PC-3 (cell line): ENCODE results near the gene ALPK1. TPM values are rescaled to one million over a fixed set of nuclear protein-coding genes. Genes with fewer than 3 reads are reported as not detected.

ENCODE experiments used
- ATAC-seq: fragments of 200-7000 bp; cut with Tn5 transposase; 2 replicates; pipeline ENCODE4 v1.9.1; 2020; ENCODE audit warnings: mild to moderate bottlenecking, moderate library complexity
- BruUV-seq: library from RNA; stranded (reverse); fragments of 400-500 nt; replicated peaks from 2 replicates; lab custom pipeline; 2021; lab: Mats Ljungman, UMichigan
- CTCF ChIA-PET: fragments of 300-600 bp; sonication (Branson Sonifier 250); formaldehyde crosslinking; loops from one replicate; lab custom pipeline; 2022; ENCODE audit warnings: antibody characterized with exemption; lab: Charles Lee
- POLR2A ChIA-PET: fragments of 300-600 bp; sonication (Branson Sonifier 250); formaldehyde crosslinking; loops from one replicate; lab custom pipeline; 2022; ENCODE audit warnings: antibody characterized with exemption; ENCODE audit not compliant: unreplicated experiment; lab: Charles Lee
- DNase-seq: peaks from one replicate; pipeline ENCODE4 v3.0.0-alpha.2; 2015
- H2AFZ ChIP-seq: fragments of 300-600 bp; sonication (generic); 2 replicates; pipeline ENCODE4 v1.6.0; 2016; ENCODE audit warnings: antibody characterized with exemption, low read length
- H3F3A ChIP-seq: fragments of 300-600 bp; sonication (generic); one replicate; pipeline ENCODE4 v1.6.0; 2017; ENCODE audit warnings: antibody characterized with exemption, low read length, control low read depth, mild to moderate bottlenecking; ENCODE audit not compliant: unreplicated experiment
- H3K27ac ChIP-seq: fragments of 300-600 bp; sonication (generic); 2 replicates; pipeline ENCODE4 v1.5.1; 2016; ENCODE audit warnings: mild to moderate bottlenecking, low read length
- H3K27me3 ChIP-seq: fragments of 300-600 bp; sonication (generic); 2 replicates; pipeline ENCODE4 v1.6.1; 2016; ENCODE audit warnings: low read length, mixed read lengths
- H3K36me3 ChIP-seq: fragments of 300-600 bp; sonication (generic); 2 replicates; pipeline ENCODE4 v1.6.1; 2016; ENCODE audit warnings: low read depth, mixed run types, low read length, mixed read lengths
- H3K4me1 ChIP-seq: fragments of 300-600 bp; sonication (generic); 2 replicates; pipeline ENCODE4 v1.5.1; 2016; ENCODE audit warnings: low read length; ENCODE audit not compliant: insufficient read depth
- H3K4me2 ChIP-seq: fragments of 300-600 bp; sonication (generic); 2 replicates; pipeline ENCODE4 v1.6.0; 2016; ENCODE audit warnings: low read length
- H3K4me3 ChIP-seq: fragments of 300-600 bp; sonication (generic); 2 replicates; pipeline ENCODE4 v1.5.1; 2016; ENCODE audit warnings: mild to moderate bottlenecking, low read length, mixed read lengths
- H3K79me2 ChIP-seq: fragments of 300-600 bp; sonication (generic); 2 replicates; pipeline ENCODE4 v1.6.1; 2017; ENCODE audit warnings: low read length, mixed read lengths
- H3K9ac ChIP-seq: fragments of 300-600 bp; sonication (generic); 2 replicates; pipeline ENCODE4 v1.6.0; 2016; ENCODE audit warnings: mild to moderate bottlenecking, low read length
- H3K9me2 ChIP-seq: fragments of 300-600 bp; sonication (generic); replicated peaks from 2 replicates; pipeline ENCODE4 v1.6.1; 2016; ENCODE audit warnings: mixed run types, low read length, mixed read lengths
- H3K9me3 ChIP-seq: fragments of 300-600 bp; sonication (generic); 2 replicates; pipeline ENCODE4 v1.6.1; 2016; ENCODE audit warnings: low read length, mixed read lengths
- H4K20me1 ChIP-seq: fragments of 300-600 bp; sonication (generic); 2 replicates; pipeline ENCODE4 v1.6.1; 2016; ENCODE audit warnings: low read length, mixed read lengths
- CTCF ChIP-seq: fragments of 300-600 bp; sonication (generic); conservative IDR thresholded peaks from 2 replicates; pipeline ENCODE4 v1.5.1; 2017; ENCODE audit warnings: antibody characterized with exemption, low read depth, mild to moderate bottlenecking, low read length
- EZH2 ChIP-seq: fragments of 300-600 bp; sonication (generic); IDR thresholded peaks from one replicate; pipeline ENCODE4 v1.6.1; 2017; ENCODE audit warnings: antibody characterized with exemption, mild to moderate bottlenecking, low read length; ENCODE audit not compliant: unreplicated experiment
- EZH2phosphoT487 ChIP-seq: fragments of 300-600 bp; sonication (generic); IDR thresholded peaks from 2 replicates; pipeline ENCODE4 v1.6.1; 2018; ENCODE audit warnings: mild to moderate bottlenecking, antibody characterized with exemption, low read length, borderline replicate concordance
- intact Hi-C: fragments of 100-400 bp; cut with micrococcal nuclease; formaldehyde crosslinking; loops from 2 replicates; pipeline ENCODE4 v1.9.0; 2023
- total RNA-seq: library from RNA; depleted of rRNA; stranded (reverse); fragments of >200 nt; gene quantifications from 2 replicates; pipeline ENCODE4 v1.2.3, GENCODE V29; 2014

The ALPK1 gene
- total RNA-seq, 1 experiment from 2014 or later = 4.2 TPM

- Histone ChIP-seq H3K27me3 (no peaks in the 10 kb centered on the region), H3K9me2 (no peaks in the 10 kb centered on the region), H3F3A (no peaks in the 10 kb centered on the region), H3K4me3 (no peak overlapping the region), H3K4me1 (no peaks in the 10 kb centered on the region), H4K20me1 (no peaks in the 10 kb centered on the region), H3K36me3 (no peaks in the 10 kb centered on the region), H2AFZ (no peak overlapping the region), H3K27ac (no peak overlapping the region), H3K9ac (no peak overlapping the region), H3K9me3 (no peaks in the 10 kb centered on the region), H3K4me2 (no peak overlapping the region), H3K79me2 (no peaks in the 10 kb centered on the region)
- ChIA-PET POLR2A (no interaction called here), CTCF (no interaction called here)
- no peak for ATAC-seq
- intact Hi-C loops = no loop called here
- no peak for TF ChIP-seq EZH2
- no peak for TF ChIP-seq CTCF
- no peak for TF ChIP-seq EZH2phosphoT487
- BruUV-seq = no TSS peak
- no peak for DNase-seq
Observed at GRCh38 chr4:112411781-112412550, 114.8 kb downstream of the ALPK1 start.

DNA sequence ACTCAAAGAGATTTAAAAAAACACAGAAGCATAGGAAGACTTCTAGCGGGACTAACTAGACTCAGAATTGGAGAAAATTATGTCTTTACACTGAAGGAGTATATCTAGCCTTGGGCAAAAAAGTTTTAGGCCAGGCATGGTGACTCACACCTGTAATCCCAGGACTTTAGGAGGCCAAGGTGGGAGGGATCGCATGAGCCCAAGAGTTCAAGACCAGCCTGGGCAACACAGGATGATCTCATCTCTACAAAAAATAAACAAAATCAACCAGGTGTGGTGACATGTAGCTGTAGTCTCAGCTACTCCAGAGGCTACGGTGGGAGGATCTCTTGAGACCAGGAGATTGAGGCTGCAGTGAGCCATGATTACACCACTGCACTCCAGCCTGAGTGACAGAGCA lies 119.3 kb downstream of the ALPK1 start:
- H3K9ac ChIP-seq = no peak overlapping the region
- no peak overlapping the region for H3K4me3 ChIP-seq
- H3K79me2 ChIP-seq = no peaks in the 10 kb centered on the region
- H3K27me3 ChIP-seq = no peaks in the 10 kb centered on the region
- no peaks in the 10 kb centered on the region for H3K9me3 ChIP-seq
- ChIA-PET POLR2A (no interaction called here), CTCF (no interaction called here)
- no peaks in the 10 kb centered on the region for H3F3A ChIP-seq
- H3K4me1 ChIP-seq = no peaks in the 10 kb centered on the region
- no peak overlapping the region for H2AFZ ChIP-seq
- DNase-seq = peak; percentile 51
- intact Hi-C loops = no loop called here
- no peaks in the 10 kb centered on the region for H3K9me2 ChIP-seq
- BruUV-seq = no TSS peak
- no peaks in the 10 kb centered on the region for H4K20me1 ChIP-seq
- no peak for ATAC-seq
- no peak overlapping the region for H3K27ac ChIP-seq
- no peaks in the 10 kb centered on the region for H3K36me3 ChIP-seq
- TF ChIP-seq CTCF = no peak
- TF ChIP-seq EZH2phosphoT487 = no peak
- TF ChIP-seq EZH2 = no peak
- H3K4me2 ChIP-seq = no peak overlapping the region

DNA sequence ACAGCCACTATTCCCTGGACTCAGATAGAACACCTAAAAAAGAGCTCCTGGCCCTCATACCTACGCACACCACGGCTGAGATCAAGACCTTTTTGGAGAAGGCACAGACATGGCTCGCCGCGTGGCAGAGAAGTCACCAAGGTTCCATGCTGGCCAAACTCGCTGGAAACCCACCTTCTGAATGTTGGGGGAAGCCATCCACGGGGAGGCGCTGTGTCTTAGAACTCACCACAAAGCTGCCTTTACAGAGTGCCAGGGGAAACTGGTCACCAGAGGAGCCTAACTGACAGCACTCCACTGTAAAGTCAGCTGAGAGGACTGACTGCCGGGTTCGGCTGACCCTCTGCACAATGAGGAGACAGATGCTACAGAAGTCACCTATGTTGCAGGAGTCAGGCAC lies 120.9 kb downstream of the ALPK1 start:
- POLR2A ChIA-PET = no interaction called here
- Histone ChIP-seq H2AFZ (no peak overlapping the region), H3K27ac (no peak overlapping the region), H3K4me3 (no peak overlapping the region), H3K9me3 (no peaks in the 10 kb centered on the region), H3K4me1 (no peaks in the 10 kb centered on the region), H3K27me3 (no peaks in the 10 kb centered on the region), H3K9ac (no peak overlapping the region), H3K36me3 (no peaks in the 10 kb centered on the region), H3F3A (no peaks in the 10 kb centered on the region), H3K9me2 (no peaks in the 10 kb centered on the region), H3K4me2 (no peak overlapping the region), H3K79me2 (no peaks in the 10 kb centered on the region), H4K20me1 (no peaks in the 10 kb centered on the region)
- no peak for TF ChIP-seq EZH2
- no peak for TF ChIP-seq EZH2phosphoT487
- no peak for TF ChIP-seq CTCF
- BruUV-seq = no TSS peak
- DNase-seq = no peak
- no peak for ATAC-seq
- intact Hi-C loops = no loop called here
- CTCF ChIA-PET = no interaction called here
